Amygdala (tissue), 56 donors: ENCODE data around the gene HHIPL1.

Source experiments
- DNase-seq, 56 donors: peaks; one replicate each; lab custom pipeline; 2025; lab: John Stamatoyannopoulos, UW

The HHIPL1 gene

GRCh38 chr14:99704037-99704436, 59.1 kb downstream of the HHIPL1 start:
- no peak for DNase-seq

GRCh38 chr14:99706107-99706900, 61.4 kb downstream of the HHIPL1 start:
- no peak for DNase-seq

GRCh38 chr14:99707420-99707819, 62.5 kb downstream of the HHIPL1 start:
- DNase-seq = no peak

DNA sequence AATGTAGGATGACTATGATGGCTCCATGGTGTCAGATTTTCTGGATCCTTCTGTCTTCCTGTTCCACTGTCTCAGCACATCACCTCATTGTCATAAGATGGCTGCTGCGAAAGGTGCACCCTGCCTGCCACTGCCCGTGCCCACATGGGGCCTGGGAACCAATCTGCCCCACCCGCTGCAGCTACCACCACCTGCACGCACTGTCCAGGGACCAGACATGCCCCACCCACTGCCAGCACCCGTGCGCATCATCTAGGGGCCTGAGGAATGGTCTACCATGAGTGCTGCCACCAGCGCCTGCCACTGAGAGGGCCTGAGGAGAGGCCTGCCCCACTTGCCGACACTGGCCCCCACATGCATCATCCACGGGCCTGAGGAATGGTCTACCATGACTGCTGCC, 63.0 kb downstream of the HHIPL1 start:
- no peak for DNase-seq

- DNase-seq = no peak
Observed at GRCh38 chr14:99708449-99708848, 63.5 kb downstream of the HHIPL1 start.

GRCh38 chr14:99713972-99714371, 69.0 kb downstream of the HHIPL1 start:
- DNase-seq = no peak

DNA sequence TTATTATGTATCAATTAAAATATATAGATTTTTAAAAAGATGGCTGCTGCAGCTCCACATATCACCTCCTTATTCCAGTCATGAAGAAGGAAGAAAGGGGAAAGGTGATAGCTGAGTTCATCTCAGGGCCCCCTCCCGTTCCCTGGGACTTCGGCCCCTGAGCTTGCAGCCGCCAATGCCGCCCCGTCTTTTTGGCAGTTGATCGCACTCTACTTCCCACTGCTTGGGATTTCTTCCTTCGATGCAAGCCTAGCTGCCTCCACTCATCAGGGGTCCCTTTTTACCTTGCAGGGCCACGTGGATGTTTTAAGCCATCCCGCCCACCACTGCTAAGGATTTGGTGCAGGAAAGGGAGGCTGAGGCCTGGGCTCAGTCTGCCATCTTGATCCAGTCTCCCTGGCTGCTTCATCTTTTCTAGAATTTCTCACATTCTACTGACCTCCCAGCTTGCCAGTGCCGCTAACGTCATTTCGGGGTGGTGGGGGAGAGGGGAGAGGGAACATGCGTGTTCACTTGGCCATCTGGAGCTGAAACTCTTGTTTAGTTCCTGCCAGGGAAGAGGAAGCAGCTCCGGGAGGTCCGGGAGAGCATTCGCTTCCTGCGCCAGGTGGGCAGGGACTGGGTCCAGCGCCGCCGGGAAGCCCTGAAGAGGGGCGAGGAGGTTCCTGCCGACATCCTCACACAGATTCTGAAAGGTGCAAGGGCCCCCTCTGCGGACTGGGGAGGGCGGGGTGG, 70.5 kb downstream of the HHIPL1 start:
- DNase-seq = no peak

GRCh38 chr14:99716091-99716849, 71.3 kb downstream of the HHIPL1 start:
- no peak for DNase-seq

- DNase-seq = no peak
Observed at GRCh38 chr14:99716850-99717681, 72.1 kb downstream of the HHIPL1 start.

- no peak for DNase-seq
Observed at GRCh38 chr14:99717682-99718013, 72.7 kb downstream of the HHIPL1 start.

GRCh38 chr14:99718031-99718810, 73.3 kb downstream of the HHIPL1 start:
- no peak for DNase-seq

- no peak for DNase-seq
Observed at GRCh38 chr14:99718811-99719192, 73.9 kb downstream of the HHIPL1 start.

DNA sequence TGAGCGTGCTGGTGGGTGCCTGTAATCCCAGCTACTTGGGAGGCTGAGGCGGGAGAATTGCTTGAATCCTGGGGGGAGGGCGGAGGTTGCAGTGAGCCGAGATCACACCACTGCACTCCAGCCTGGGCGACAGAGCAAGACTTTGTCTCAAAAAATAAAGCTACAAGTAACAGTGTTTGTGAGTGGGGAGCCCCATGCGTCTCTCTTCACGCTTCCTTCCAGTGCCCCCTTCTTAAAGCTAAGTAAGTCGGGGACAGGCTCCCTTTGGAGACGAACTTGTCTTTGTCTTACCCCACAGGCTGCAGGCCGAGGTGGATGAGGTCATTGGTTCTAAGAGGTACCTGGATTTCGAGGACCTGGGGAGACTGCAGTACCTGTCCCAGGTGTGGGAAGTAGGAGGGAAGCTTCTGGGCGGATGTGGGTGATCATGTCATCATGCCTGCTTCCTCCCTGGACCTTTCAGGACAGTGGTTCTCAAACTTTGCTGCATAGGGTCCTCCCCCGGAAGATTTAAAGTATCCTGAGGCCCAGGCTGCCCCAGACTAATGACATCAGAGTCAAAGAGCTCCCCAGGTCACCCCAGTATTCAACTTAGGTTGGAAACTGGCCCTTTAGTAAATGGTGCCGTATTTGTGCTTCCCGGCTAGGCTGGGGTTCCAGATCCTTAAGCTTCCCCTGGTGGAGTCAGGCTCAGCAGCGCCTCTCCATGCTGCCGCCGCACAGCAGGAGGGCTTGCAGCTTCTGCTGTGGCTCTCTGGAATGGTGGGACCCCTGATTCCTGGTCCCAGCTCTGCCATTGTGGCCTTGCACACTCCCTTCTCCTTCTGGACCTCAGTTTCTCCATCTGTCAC, 76.2 kb downstream of the HHIPL1 start:
- DNase-seq = no peak

GRCh38 chr14:99721792-99722516, 77.0 kb downstream of the HHIPL1 start:
- DNase-seq = no peak

GRCh38 chr14:99722741-99723140, 77.8 kb downstream of the HHIPL1 start:
- no peak for DNase-seq

DNA sequence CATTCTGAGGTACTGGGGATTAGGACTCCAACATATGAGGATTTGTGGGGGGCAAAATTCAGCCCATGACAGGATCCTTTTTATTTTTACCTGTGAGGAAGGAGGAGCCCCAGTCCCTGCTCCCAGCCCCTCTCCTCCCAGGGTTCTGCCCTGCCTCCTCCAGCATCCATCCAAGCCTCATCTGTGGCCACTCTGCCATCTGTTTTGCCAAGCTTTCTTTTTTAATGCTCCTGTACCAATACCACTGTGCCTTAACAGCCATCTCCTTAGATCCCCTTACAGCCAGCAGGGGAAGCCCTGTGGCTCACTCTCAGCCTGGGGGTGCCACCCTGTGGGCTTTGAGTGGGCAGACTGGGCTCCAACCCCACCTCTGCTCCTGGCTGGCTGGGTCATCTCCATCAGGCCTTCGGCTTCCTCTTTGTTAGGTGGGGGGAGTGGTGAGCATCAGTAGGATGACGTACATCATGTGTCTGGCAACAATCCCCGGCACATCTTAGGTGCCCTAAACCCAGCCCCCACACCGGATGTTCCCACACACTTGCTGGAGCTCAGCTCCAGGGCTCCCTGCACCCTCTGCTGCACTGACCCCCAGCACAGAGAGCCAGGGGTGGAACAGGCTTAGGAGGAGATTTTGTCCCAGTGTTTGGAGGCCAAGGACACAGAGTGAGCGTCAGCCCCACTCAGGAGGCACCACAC, 79.4 kb downstream of the HHIPL1 start:
- no peak for DNase-seq

GRCh38 chr14:99724939-99725773, 80.2 kb downstream of the HHIPL1 start:
- no peak for DNase-seq
